Neural crest cell (in vitro differentiated cells): ENCODE measurements around the gene HDAC10. TPM values are rescaled to one million over a fixed set of nuclear protein-coding genes. Genes with fewer than 3 reads are reported as not detected.

ENCODE experiments used
- DNase-seq: peaks from one replicate; pipeline ENCODE4 v3.0.0; 2021; ENCODE audit warnings: low read depth, mixed read lengths, low spot score
- H3K27ac Mint-ChIP-seq: one replicate; pipeline ENCODE4 v1.8.0; 2021; ENCODE audit warnings: mild to moderate bottlenecking, mixed read lengths; ENCODE audit not compliant: unreplicated experiment
- H3K27me3 Mint-ChIP-seq: 2 replicates; pipeline ENCODE4 v1.8.0; 2021; ENCODE audit warnings: low read depth, mild to moderate bottlenecking, mixed read lengths
- H3K36me3 Mint-ChIP-seq: 2 replicates; pipeline ENCODE4 v1.8.0; 2021; ENCODE audit warnings: low read depth, mild to moderate bottlenecking, mixed read lengths
- H3K4me1 Mint-ChIP-seq: 2 replicates; pipeline ENCODE4 v1.8.0; 2021; ENCODE audit warnings: mixed read lengths
- H3K4me3 Mint-ChIP-seq: one replicate; pipeline ENCODE4 v1.8.0; 2021; ENCODE audit warnings: mild to moderate bottlenecking, mixed read lengths
- H3K9me3 Mint-ChIP-seq: 2 replicates; pipeline ENCODE4 v1.8.0; 2021; ENCODE audit warnings: mixed read lengths
- total RNA-seq: library from RNA; stranded (reverse); gene quantifications from 2 replicates; pipeline ENCODE4 v1.2.1, GENCODE V29; 2021
- TF ChIP-seq, protein P1 (sequence below): fragments of 200-600 bp; sonication (generic); conservative IDR thresholded peaks from 2 replicates; pipeline ENCODE4 v1.5.0; 2021; ENCODE audit warnings: antibody characterized with exemption, mild to moderate bottlenecking

Gene HDAC10
- total RNA-seq, 1 donor from 2014 or later, result 52.9 TPM

DNA sequence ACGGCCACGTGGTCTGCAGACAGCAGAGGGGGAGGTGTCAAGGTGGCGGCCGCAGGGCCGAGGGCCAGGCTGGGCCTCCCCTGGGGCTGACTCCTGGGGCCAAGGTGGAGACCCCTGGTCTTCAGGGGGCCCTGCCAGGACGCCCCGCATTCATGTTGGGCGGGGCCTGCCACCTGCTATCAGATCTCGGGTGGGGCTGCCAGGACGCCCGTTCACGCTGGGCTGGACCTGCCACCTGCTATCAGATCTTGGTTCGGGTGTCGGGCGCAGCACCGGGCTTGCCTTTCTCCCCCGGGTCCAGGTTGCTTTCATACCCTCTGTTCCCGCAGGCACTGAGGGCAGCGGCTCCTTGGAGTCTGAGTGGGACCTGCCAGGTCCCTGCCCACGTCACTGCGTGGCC lies 35.2 kb upstream of the HDAC10 start:
- Mint-ChIP-seq H3K27me3 (no peaks in the 10 kb centered on the region), H3K9me3 (no peaks in the 10 kb centered on the region), H3K4me3 (no peak overlapping the region), H3K36me3 (no peaks in the 10 kb centered on the region), H3K27ac (no peak overlapping the region), H3K4me1 (no peaks in the 10 kb centered on the region)
- DNase-seq, result no peak
- TF ChIP-seq, protein P1, sequence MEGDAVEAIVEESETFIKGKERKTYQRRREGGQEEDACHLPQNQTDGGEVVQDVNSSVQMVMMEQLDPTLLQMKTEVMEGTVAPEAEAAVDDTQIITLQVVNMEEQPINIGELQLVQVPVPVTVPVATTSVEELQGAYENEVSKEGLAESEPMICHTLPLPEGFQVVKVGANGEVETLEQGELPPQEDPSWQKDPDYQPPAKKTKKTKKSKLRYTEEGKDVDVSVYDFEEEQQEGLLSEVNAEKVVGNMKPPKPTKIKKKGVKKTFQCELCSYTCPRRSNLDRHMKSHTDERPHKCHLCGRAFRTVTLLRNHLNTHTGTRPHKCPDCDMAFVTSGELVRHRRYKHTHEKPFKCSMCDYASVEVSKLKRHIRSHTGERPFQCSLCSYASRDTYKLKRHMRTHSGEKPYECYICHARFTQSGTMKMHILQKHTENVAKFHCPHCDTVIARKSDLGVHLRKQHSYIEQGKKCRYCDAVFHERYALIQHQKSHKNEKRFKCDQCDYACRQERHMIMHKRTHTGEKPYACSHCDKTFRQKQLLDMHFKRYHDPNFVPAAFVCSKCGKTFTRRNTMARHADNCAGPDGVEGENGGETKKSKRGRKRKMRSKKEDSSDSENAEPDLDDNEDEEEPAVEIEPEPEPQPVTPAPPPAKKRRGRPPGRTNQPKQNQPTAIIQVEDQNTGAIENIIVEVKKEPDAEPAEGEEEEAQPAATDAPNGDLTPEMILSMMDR, result no peak

DNA sequence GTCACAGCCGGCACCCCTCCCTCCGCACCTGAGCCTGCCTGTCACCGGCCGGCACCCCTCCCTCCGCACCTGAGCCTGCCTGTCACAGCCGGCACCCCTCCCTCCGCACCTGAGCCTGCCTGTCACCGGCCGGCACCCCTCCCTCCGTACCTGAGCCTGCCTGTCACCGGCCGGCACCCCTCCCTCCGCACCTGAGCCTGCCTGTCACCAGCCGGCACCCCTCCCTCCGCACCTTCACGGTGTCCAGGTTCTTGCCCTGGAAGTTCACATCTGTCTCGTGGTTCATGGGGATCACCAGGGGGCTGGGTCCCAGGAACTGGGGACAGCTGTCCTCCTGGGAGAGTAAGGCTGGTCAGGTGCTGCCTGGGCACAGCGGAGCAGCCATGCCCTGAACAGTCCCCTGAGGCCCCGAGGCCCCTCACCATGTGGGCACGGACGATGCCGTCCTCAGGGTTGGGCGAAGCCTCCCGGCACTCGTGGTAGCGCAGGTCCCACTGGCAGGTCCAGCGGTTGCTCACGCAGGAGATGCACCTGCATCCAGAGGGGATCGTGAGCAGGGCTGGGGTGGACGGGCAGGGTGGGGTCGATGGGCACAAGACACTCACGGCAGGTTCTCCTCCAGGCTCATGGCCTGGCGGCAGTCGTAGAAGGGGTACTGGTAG lies 34.6 kb upstream of the HDAC10 start:
- no peaks in the 10 kb centered on the region for H3K4me1 Mint-ChIP-seq

DNA sequence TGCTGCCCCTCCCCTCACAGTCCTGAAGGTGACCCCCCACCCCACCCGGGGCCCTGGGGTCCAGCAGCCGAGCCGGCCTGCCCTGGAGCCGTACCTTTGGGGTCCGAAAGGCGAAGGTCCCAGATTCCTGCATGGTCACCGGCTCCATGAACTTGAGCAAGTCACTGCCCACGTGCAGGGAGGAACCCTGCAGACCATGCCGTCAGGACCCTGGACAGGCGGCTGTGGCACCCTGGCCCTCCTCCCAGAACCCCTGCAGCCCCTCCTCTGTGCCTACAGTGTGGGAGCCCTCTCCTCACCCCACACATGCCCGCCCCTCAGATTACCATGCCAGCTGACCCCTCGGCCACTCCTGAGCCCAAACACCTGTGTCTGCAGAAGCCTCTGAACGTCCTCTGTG lies 33.4 kb upstream of the HDAC10 start:
- Mint-ChIP-seq H3K27ac (no peak overlapping the region), H3K9me3 (no peaks in the 10 kb centered on the region), H3K4me1 (no peaks in the 10 kb centered on the region), H3K4me3 (no peak overlapping the region), H3K36me3 (no peaks in the 10 kb centered on the region), H3K27me3 (no peaks in the 10 kb centered on the region)
- DNase-seq, result no peak
- TF ChIP-seq, protein P1, result no peak

More for the DNA sequence above, 34.6 kb upstream of the HDAC10 start:
- H3K27ac Mint-ChIP-seq, result no peak overlapping the region
- no peaks in the 10 kb centered on the region for H3K27me3 Mint-ChIP-seq
- no peaks in the 10 kb centered on the region for H3K36me3 Mint-ChIP-seq
- no peak overlapping the region for H3K4me3 Mint-ChIP-seq
- TF ChIP-seq, protein P1, result no peak
- DNase-seq, result no peak
- H3K9me3 Mint-ChIP-seq, result no peaks in the 10 kb centered on the region

DNA sequence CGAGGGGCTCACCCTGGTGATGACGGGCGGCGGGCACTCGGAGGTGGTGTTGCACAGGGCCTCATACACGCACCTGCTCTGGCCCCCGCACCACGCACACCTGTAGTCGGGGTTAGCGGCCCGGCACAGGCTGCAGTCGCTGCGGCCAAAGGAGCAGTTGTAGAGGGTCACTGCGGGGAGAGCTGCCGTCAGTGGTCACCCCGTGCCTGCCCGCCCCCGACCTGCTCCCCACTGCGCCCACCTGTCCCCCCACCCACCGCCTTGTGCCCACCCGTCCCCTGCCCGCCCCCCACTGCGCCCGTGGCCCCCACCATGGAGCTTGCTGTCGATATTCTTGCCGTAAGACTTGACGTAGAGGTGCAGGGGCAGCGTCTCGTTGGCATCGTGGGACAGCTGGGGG lies 32.8 kb upstream of the HDAC10 start:
- no peaks in the 10 kb centered on the region for H3K4me1 Mint-ChIP-seq
- no peak overlapping the region for H3K4me3 Mint-ChIP-seq
- no peak for DNase-seq
- TF ChIP-seq, protein P1, result no peak
- H3K27me3 Mint-ChIP-seq, result no peaks in the 10 kb centered on the region
- H3K9me3 Mint-ChIP-seq, result no peaks in the 10 kb centered on the region
- H3K36me3 Mint-ChIP-seq, result no peaks in the 10 kb centered on the region
- no peak overlapping the region for H3K27ac Mint-ChIP-seq

DNA sequence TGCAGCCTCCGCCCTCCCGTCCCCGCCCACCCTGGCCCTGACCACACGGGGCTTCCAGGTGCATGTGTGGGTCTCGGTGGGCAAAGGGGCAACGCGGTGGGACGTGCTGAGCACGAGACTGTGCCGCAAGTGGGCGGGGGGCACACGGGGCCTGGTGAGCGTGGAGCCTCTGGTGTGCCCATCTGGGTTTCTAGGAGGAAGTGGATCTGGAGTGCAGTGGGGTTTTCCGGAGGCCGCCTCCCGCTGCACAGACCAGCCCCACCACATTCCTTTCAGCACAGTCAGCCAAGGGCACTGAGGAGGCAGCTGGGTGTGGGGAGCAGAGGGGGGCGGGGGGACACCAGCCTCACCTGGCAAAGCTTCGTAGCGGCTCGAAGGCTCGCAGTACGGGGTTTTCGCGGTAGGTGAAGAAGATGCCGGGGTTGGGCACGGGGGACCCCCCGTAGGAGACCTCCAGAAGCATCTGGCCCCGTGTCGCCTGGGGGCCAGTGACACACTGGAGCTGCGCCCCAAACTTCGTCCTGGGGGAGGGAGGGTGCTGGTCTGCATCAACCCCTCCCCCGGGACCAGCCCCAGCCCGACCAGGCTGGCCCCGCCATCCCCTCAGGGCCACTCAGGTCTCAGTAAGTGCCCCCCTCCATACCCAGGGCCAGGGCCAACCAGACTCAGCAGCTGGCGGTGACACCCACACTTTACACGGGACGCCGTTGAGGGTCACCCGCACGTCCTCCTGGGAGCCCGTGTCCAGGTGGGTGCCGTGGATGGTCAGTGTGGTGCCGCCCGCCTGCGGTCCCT lies 31.5 kb upstream of the HDAC10 start:
- Mint-ChIP-seq H3K4me3 (no peak overlapping the region), H3K36me3 (no peaks in the 10 kb centered on the region), H3K27me3 (no peaks in the 10 kb centered on the region), H3K27ac (no peak overlapping the region), H3K4me1 (no peaks in the 10 kb centered on the region), H3K9me3 (no peaks in the 10 kb centered on the region)
- DNase-seq, result no peak
- TF ChIP-seq, protein P1, result no peak
